Lung (tissue), 12 donors: Measurements from ENCODE around the gene SCARF1. TPM values are rescaled to one million over a fixed set of nuclear protein-coding genes. Genes with fewer than 3 reads are reported as not detected.
A peak's percentile ranks its signal among the peaks of the same experiment; 100 is the strongest.

Experiments
- ATAC-seq: fragments of 200-7000 bp; cut with Tn5 transposase; one replicate; pipeline ENCODE4 v1.9.1; 2020; ENCODE audit warnings: moderate number of reproducible peaks; ENCODE audit not compliant: insufficient read depth, low FRiP score
- DNase-seq, 3 donors: peaks; one replicate each; pipeline ENCODE4 v3.0.0-alpha.2; 2013 to 2017
- H3K27ac ChIP-seq, 2 donors: one replicate each; pipeline ENCODE4 v1.5.1; 2013; ENCODE audit warnings: mild to moderate bottlenecking in 2 of 2, moderate library complexity in 2 of 2, control low read depth in 1 of 2, inconsistent platforms in 1 of 2, low read depth in 1 of 2, low read length in 1 of 2
- H3K27me3 ChIP-seq, 3 donors: one replicate each; pipeline ENCODE4 v1.5.1; 2013; ENCODE audit warnings: low read length in 2 of 3; ENCODE audit not compliant: control insufficient read depth in 3 of 3, insufficient read depth in 3 of 3
- H3K36me3 ChIP-seq, 4 donors: one replicate each; pipeline ENCODE4 v1.5.1; 2013; ENCODE audit warnings: low read length in 4 of 4, mild to moderate bottlenecking in 1 of 4, moderate library complexity in 1 of 4; ENCODE audit not compliant: control insufficient read depth in 4 of 4, insufficient read depth in 4 of 4
- H3K4me1 ChIP-seq, 5 donors: one replicate each; pipeline ENCODE4 v1.5.1; 2013; ENCODE audit warnings: low read length in 5 of 5, mild to moderate bottlenecking in 2 of 5, moderate library complexity in 1 of 5; ENCODE audit not compliant: control insufficient read depth in 5 of 5, insufficient read depth in 5 of 5
- H3K4me3 ChIP-seq: one replicate; pipeline ENCODE4 v1.5.1; 2013; ENCODE audit warnings: mild to moderate bottlenecking, control low read depth, moderate library complexity
- H3K9ac ChIP-seq, 2 donors: one replicate each; pipeline ENCODE4 v1.5.1; 2013; ENCODE audit warnings: low read length in 2 of 2, control low read depth in 1 of 2; ENCODE audit not compliant: insufficient read depth in 1 of 2
- H3K9me3 ChIP-seq, 4 donors: one replicate each; pipeline ENCODE4 v1.5.1; 2013; ENCODE audit warnings: low read length in 3 of 4, mild to moderate bottlenecking in 1 of 4, moderate library complexity in 1 of 4; ENCODE audit not compliant: control insufficient read depth in 4 of 4, insufficient read depth in 3 of 4
- CTCF ChIP-seq: IDR thresholded peaks from 2 replicates; pipeline ENCODE4 v1.5.1; 2012; ENCODE audit warnings: mild to moderate bottlenecking; ENCODE audit errors: control extremely low read depth, extremely low read depth
- WGBS, 2 donors: extraction: QIAGEN DNeasy Blood & Tissue Kit; methylation state at CpG; one replicate each; pipeline ENCODE4 v1.1.7; 2013; 5-methylcytosine and 5-hydroxymethylcytosine counted together
- polyA plus RNA-seq, 2 donors: library from polyadenylated mRNA; stranded (reverse); fragments of 200-250 nt; gene quantifications; one replicate each; pipeline ENCODE4 v1.2.1, GENCODE V29; 2013
- total RNA-seq, 2 donors: library from RNA; depleted of rRNA in 1 of 2; stranded (reverse); fragments of >200 nt in 1 of 2; gene quantifications; one replicate each; pipeline ENCODE4 v1.2.1, GENCODE V29; 2014 to 2021
- donor health status: control.
- donor health status: control.
- donor health status: Bipolar disorder and iron deficiency.
- donor health status: healthy.
- donor health status: DM: yes; HTN: yes; CAD: no.

The SCARF1 gene
- total and polyA plus RNA-seq, 4 donors, result 17.1 to 39.7 (median 29.4) TPM

GRCh38 chr17:1621273-1621954 is 24.1 kb downstream of the SCARF1 start:
- no peak for TF ChIP-seq CTCF
- H3K9me3 ChIP-seq, result no peaks in the 10 kb centered on the region
- no peak overlapping the region for H3K9ac ChIP-seq
- ATAC-seq, result no peak
- 79 to 85% methylated on average over 22 of the region's 22 CpGs for WGBS, 2 donors
- no peaks in the 10 kb centered on the region for H3K27me3 ChIP-seq
- no peak overlapping the region for H3K27ac ChIP-seq
- peaks cover 0 to 7% (median under 1%) of the 10 kb centered on the region in 4 donors for H3K36me3 ChIP-seq
- H3K4me1 ChIP-seq, result peaks cover 0 to 24% (median 7%) of the 10 kb centered on the region in 5 donors
- no peak overlapping the region for H3K4me3 ChIP-seq
- DNase-seq, result no peak

- no peak for ATAC-seq
- WGBS, 2 donors, result 86 to 88% methylated on average over 12 to 13 of the region's 13 CpGs
- DNase-seq, result no peak
- no peak for TF ChIP-seq CTCF
- H3K9me3 ChIP-seq, result no peaks in the 10 kb centered on the region
- H3K4me3 ChIP-seq, result no peak overlapping the region
- H3K36me3 ChIP-seq, result peaks cover 0 to 7% (median 0%) of the 10 kb centered on the region in 4 donors
- H3K4me1 ChIP-seq, result peaks cover 0 to 24% (median 6%) of the 10 kb centered on the region in 5 donors
- H3K27ac ChIP-seq, result no peak overlapping the region
- no peaks in the 10 kb centered on the region for H3K27me3 ChIP-seq
- H3K9ac ChIP-seq, result no peak overlapping the region
These were observed 25.0 kb downstream of the SCARF1 start for GRCh38 chr17:1620486-1620885.

GRCh38 chr17:1617620-1618174 is 27.8 kb downstream of the SCARF1 start:
- WGBS, 2 donors, result 53 to 58% methylated on average over 20 of the region's 20 CpGs
- Histone ChIP-seq H3K4me1 (peaks cover 0 to 24% (median 3%) of the 10 kb centered on the region in 5 donors), H3K9ac (no peak overlapping the region), H3K36me3 (peaks cover 0 to 14% (median 0%) of the 10 kb centered on the region in 4 donors), H3K27me3 (no peaks in the 10 kb centered on the region), H3K4me3 (no peak overlapping the region), H3K27ac (peak overlapping the region in 1 of 2 donors; percentile 11), H3K9me3 (no peaks in the 10 kb centered on the region)
- ATAC-seq, result peak; percentile 64
- peak in 1 of 3 donors; percentile 56 for DNase-seq
- TF ChIP-seq CTCF, result no peak
